Measurements from ENCODE around the gene OXLD1.
A peak's percentile ranks its signal among the peaks of the same experiment; 100 is the strongest.

OXLD1 gene

DNA sequence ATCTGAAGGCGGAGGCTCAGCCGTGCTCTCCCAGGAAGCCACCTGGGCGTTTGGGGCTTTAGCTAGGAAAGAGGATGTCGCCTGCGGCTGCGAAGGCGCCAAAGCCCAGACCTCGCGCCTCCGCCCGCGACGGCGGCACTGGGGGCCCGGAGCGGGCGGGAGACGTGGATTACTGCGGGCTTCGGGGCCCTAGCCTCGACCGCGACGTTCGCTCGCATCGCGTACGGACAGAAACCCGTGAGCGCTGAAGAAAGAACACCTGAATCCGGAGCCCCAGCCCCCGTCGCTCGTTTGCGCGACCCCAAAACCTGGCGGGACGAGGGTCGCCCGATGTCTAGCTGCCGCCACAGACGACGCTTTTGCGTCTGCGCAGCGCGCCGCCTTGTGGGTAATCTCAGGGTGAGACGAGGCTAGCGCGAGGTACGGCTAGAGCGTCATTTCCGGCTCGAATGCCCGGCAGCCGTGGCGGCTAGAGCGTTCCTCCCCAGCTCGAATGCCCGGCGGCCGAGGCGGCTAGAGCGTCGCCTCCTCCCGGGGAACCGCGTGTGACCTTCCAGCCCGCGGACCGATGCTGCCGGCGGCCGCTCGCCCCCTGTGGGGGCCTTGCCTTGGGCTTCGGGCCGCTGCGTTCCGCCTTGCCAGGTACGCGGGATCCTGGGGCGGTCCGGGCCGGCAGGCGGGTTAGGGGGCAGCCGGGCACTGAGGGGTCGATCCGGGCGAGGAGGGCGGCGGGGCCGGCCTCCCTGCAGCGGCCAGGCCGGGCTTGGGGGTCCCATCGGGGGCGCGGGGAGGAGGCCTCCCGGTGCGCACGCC lies 36.7 kb upstream of the OXLD1 start, which contains the start of gene MRPL12:
TSS of gene MRPL12 (plus strand) at position 434 of the 813 bp plus-strand sequence. CDS start at position 569, 135 bp downstream.
- DNase-seq (ENCODE audit: low read depth in 2 of 2, low spot score in 1 of 2): peak; percentile 76

DNA sequence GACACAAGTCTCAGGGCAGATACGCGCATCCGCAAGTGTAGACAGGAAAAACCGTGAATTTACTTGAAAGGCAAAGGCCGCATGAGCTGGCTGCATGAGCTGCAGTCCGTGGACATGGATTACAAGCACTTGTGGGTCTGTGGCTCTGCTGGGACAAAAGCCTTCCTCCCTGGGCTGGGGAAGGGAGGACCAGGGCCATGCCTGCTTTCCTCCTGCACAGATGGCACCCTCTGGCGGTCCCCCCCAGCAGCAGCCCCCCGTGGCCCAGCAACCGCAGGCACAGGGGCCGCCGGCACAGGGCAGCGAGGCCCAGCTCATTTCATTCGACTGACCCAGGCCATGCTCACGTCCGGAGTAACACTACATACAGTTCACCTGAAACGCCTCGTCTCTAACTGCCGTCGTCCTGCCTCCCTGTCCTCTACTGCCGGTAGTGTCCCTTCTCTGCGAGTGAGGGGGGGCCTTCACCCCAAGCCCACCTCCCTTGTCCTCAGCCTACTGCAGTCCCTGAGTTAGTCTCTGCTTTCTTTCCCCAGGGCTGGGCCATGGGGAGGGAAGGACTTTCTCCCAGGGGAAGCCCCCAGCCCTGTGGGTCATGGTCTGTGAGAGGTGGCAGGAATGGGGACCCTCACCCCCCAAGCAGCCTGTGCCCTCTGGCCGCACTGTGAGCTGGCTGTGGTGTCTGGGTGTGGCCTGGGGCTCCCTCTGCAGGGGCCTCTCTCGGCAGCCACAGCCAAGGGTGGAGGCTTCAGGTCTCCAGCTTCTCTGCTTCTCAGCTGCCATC lies 35.1 kb upstream of the OXLD1 start:
- DNase-seq (ENCODE audit: low read depth in 2 of 2, low spot score in 1 of 2): no peak

DNA sequence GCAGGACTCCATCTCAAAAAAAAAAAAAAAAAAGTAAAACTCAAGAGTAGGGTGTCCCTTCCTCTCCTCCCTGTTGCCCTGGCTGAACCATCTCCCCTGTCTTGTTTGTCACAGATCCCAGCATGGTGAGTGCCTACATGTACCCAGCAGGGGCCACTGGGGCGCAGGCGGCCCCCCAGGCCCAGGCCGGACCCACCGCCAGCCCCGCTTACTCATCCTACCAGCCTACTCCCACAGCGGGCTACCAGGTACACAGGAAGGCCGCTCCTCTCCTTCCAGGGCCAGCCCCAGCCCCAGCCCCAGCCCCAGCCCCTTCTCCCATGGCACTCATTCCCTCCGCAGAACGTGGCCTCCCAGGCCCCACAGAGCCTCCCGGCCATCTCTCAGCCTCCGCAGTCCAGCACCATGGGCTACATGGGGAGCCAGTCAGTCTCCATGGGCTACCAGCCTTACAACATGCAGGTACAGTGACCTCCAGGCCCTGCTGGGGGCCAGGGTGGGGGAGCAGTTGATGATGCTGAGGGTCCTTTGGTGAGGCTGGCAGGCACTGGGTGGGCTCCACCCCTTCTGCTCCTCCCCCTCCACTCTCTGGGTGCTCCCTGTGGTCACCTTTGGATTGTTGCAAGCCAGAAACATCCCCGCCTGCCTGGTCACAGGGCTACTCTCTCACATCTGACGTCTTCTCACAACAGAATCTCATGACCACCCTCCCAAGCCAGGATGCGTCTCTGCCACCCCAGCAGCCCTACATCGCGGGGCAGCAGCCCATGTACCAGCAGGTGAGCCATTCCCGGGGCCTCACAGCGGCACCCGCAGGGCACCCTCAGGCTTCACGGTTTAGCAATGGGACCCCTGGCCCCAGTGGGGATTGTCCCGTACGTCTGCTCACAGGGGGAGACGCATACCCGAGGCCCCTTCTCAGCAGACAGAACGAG lies 34.2 kb upstream of the OXLD1 start:
- DNase-seq (ENCODE audit: low read depth in 2 of 2, low spot score in 1 of 2): no peak

DNA sequence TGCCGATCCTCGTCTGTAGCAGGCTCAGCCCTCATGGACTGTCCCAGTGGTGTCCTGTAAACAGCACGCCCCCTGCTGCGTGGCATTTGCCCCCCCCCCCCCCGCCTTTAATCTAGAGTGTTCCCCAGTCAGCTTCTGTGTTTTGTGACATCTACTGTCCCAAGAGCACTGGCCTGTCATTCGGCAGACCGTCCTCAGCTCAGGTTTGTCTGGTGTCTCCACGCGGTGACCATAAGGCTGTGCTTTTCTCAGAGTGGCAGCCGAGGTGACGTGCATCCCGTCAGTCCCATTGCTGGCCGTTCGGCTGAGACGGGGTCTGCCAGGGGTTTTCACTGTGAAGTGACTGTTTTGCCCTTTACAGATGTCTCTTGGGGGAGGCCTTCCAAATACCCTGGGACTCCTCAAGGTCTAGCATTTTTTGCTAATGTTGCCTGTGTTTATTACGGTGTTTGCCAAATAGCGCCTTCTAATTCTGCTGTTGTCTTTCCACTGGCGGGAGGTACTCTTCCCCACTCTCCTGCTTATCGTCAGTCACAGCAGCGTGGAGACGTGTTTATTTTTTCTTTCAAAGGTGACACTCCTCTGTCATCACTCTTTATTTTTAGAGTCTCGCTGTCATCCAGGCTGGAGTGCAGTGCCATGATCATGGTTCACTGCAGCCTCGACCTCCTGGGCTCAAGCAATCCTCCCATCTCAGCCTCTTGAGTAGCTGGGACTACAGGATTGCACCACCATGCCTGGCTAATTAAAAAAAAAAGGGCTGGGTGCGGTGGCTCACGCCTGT lies 31.0 kb upstream of the OXLD1 start:
- DNase-seq (ENCODE audit: low read depth in 2 of 2, low spot score in 1 of 2): no peak

GRCh38 chr17:81696218-81696941 lies 30.0 kb upstream of the OXLD1 start:
- DNase-seq (ENCODE audit: low read depth in 2 of 2, low spot score in 1 of 2): no peak

DNA sequence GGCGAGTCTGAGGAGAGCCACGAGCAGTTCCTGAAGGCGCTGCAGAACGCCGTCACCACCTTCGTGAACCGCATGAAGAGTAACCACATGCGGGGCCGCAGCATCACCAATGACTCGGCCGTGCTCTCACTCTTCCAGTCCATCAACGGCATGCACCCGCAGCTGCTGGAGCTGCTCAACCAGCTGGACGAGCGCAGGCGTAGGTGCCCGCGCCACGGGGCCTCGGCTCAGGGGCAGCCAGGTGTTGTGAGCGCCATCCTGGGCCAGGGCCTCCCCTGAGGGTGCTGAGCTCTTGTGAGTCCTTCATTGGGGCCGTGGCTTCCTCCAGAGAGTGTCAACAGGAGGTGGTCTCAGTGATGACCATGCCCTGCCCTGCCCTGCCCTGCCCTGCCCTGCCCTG lies 29.4 kb upstream of the OXLD1 start:
- no peak for DNase-seq (ENCODE audit: low read depth in 2 of 2, low spot score in 1 of 2)

DNA sequence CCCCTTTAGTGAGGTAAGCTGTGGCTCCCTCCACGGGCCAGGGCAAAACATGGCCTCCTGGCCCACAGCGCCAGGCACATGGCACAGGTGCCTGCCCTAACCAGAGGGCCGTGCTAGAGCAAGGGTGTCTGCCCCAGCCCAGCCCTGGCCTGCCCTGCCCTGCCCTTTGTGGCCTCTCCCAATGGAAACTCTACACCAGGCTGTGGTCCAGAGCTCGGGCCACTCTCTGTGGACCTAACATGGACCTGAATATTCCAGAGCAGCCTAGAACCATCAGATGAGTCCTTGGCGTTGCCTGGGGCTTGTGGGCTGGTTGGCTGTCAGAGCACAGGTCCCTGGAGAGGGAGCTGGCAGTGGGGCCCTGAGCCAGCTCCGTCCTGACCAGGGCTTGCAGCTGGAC lies 28.8 kb upstream of the OXLD1 start:
- no peak for DNase-seq (ENCODE audit: low read depth in 2 of 2, low spot score in 1 of 2)

DNA sequence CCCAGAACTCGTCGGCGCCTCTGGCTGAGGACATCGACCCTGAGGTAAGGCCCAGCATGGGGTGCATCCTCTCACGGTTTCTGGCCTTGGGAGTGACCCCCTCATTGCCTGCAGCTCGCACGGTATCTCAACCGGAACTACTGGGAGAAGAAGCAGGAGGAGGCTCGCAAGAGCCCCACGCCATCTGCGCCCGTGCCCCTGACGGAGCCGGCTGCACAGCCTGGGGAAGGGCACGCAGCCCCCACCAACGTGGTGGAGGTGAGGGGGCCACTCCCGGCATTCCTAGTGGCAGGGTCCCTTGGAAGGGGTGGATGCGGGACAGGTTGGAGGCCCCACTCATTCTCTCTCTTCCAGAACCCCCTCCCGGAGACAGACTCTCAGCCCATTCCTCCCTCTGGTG lies 28.4 kb upstream of the OXLD1 start:
- no peak for DNase-seq (ENCODE audit: low read depth in 2 of 2, low spot score in 1 of 2)

- DNase-seq (ENCODE audit: low read depth in 2 of 2, low spot score in 1 of 2): no peak
These were observed 27.3 kb upstream of the OXLD1 start for GRCh38 chr17:81693509-81694210.

DNA sequence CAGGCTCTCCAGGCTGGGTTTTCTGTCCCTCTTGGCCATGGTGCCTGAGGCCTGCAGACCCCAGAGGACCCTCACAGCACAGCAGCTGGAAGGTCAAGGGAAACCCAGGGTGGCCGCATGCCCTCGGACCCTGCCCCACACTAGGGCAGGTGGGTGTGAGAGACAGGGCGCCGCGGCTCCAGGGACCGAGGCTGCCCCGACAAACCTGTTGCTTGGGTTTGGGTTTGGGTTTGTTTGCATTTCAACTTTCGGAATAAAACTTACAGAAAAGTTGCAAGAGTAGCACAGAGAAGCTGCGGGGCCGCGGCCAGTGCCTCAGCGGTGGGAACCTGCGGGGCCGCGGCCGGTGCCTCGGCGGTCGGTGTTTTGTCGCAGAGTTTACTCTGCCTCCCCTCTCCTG lies 25.2 kb upstream of the OXLD1 start:
- no peak for DNase-seq (ENCODE audit: low read depth in 2 of 2, low spot score in 1 of 2)

DNA sequence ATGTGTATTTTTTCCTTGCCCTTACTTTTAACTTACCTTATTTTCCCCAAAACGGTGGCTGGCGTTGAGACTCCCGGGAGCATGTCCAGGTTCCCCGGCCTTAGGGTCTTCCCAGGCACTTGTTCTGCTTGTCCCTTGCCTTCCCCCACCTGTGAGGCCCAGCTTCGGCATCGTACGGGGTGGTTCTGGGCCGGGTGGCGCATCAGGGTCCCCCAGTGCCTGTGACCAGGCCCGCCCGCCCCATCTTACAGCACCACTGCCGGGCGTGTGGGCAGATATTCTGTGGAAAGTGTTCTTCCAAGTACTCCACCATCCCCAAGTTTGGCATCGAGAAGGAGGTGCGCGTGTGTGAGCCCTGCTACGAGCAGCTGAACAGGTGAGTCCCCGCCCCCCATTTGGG lies 24.8 kb upstream of the OXLD1 start:
- DNase-seq (ENCODE audit: low read depth in 2 of 2, low spot score in 1 of 2): no peak

- DNase-seq (ENCODE audit: low read depth in 2 of 2, low spot score in 1 of 2): no peak
These were observed 24.1 kb upstream of the OXLD1 start for GRCh38 chr17:81690549-81690948.

DNA sequence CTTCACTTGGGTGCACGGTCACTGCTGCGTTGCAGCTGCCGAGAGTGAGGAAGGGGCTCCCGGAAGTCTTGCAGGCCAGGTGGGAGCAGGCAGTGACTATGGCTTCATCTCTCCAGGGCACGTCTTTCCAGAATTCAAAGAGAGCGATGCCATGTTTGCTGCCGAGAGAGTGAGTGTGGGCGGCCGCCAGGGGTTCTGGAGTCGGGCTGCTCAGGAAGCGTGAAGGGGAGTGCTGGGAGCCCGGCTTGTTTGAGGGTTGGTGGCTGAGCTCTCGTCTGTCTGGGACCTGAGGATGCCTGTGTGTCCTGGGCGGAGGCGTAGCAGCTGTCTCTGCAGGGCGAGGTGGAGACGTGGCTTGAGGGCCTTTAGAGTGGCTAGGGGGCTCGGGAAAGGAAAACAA lies 23.7 kb upstream of the OXLD1 start:
- DNase-seq (ENCODE audit: low read depth in 2 of 2, low spot score in 1 of 2): no peak

DNA sequence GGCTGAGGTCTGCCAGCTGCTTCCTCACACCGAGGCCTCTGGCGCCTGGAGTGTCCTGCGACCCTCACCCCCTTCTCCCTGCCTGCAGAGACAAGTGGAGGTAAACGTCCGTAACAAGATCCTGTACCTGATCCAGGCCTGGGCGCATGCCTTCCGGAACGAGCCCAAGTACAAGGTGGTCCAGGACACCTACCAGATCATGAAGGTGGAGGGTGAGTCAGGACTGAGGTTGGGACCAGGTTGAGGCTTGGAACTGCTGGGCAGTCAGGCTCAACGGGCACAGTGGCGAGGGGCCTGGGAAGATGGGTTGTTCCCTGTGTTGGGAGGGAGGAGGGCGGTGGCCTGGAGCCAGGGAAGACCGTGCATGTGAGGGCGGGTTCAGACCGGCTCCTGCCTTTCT lies 22.2 kb upstream of the OXLD1 start:
- no peak for DNase-seq (ENCODE audit: low read depth in 2 of 2, low spot score in 1 of 2)

DNA sequence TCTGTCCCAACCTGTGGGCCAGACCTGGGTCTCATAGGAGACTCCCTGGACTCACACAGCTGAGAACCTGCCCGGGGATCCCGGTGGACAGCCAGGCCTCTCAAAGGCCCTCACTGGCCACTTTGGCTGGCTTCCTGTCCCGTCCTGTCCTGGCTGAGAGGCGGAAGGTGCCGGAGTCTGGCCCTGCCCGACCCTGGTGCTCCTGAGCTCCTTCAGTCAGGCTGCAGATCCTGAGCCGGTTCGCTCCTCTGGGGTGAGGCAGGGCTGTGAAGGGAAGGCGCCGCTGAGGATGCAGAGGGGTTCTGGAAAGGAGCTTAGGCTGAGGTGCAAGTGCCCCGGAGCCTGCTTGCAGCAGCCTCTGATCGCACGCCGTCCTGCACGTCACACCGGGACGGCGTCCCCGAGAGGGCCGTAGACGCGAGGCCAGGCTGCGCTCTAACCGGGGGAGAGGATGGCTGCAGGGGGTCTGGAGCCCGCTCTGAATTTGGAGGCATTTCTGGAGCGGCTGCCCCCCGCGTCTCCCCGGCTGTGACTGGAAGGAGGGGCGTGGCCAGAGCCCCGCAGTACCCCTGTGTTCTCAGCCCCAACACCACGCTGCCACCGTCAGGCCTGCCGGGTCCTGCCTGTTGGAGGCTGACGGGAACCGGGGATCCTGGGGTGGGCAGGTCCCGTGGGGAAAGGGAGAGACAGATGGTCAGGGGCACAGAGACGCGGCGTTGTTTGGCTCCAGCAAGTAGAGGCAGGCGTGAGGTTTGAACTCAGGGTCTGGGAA lies 21.6 kb upstream of the OXLD1 start:
- no peak for DNase-seq (ENCODE audit: low read depth in 2 of 2, low spot score in 1 of 2)

GRCh38 chr17:81686614-81687013 lies 20.2 kb upstream of the OXLD1 start:
- DNase-seq (ENCODE audit: low read depth in 2 of 2, low spot score in 1 of 2): no peak

GRCh38 chr17:81685108-81685507 lies 18.7 kb upstream of the OXLD1 start:
- no peak for DNase-seq (ENCODE audit: low read depth in 2 of 2, low spot score in 1 of 2)

DNA sequence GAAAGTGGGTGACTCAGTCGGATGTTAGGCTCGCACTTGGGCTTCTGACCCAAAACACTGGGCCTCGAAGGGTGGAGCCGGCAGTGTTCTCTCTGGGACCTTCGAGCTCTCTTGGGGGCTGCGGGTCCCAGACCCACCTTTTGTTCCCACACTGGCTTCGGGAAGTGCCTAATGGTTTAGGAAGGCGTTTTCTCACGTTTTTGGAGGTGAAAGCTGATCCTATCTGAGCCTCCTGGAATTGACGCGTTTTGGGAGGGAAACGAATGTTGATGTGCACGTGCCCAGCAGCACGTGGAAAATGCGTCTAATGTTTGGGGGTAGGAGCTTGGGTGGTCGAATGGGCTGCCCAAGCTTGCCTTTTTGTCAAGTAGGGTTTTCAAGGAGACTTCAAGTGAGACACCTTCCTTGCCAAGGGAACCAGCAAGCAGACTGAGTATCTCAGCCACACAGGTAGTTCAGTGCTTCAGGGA lies 18.1 kb upstream of the OXLD1 start:
- DNase-seq (ENCODE audit: low read depth in 2 of 2, low spot score in 1 of 2): no peak

All from stimulated activated CD8-positive, alpha-beta memory T cell treated with anti-CD3 and anti-CD28 coated beads, Interleukin-4, amount 100 ng/mL, for 1 hour (primary cell).